Measurements from ENCODE around the gene PAFAH1B2.

DNA sequence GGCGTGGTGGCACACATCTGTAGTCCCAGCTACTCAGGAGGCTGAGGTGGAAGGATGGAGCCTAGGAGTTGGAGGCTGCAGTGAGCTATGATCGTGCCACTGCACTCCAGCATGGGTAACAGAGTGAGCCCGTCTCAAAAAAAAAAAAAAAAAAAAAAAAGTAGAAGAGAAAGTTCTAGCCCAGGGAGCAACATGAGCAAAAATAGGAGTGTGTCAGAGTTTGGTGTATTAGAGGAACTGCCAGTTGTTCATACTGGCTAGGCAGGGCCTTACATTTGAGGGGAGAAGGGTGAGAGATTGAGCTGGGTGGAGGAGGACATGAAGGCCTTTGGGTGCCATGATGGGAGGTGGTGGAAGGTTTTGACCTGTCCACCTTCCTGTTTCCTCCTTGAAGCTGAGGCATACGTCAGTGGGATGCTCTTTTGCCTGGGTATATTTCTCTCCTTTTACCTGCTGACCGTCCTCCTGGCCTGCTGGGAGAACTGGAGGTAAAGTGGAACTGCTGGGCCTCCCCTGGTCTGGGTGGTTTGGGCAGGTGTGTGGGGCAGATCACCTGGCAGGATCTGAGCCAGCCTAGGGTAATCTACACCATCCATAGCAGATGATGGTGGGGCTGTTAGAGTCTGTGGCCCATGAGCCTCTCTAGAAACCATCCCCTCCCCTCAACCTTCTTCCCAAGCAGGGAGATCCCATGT, 41.8 kb downstream of the PAFAH1B2 start:
- TF ChIP-seq CTCF (IDR thresholded peaks at IDR 0.05) (no peak), POLR2A (IDR thresholded peaks at IDR 0.05) (no peak)

Measured in body of pancreas (tissue), 4 donors.